HCT116 (cell line): ENCODE results near the gene MYO1B.

Experiments used
- POLR2AphosphoS5 ChIP-seq: IDR thresholded peaks from 2 replicates; pipeline ENCODE4 v1.6.1; 2011; ENCODE audit warnings: mild to moderate bottlenecking, low read depth, low read length, moderate library complexity
- TF ChIP-seq, protein P1 (sequence below), 3 experiments: fragments of 200-600 bp in 1 of 3; sonication (generic) in 1 of 3; IDR thresholded peaks in 2 of 3; conservative IDR thresholded peaks in 1 of 3; 2 replicates each; pipeline ENCODE4 v1.5.1; 2012 to 2017; ENCODE audit warnings: low read depth in 2 of 3, low read length in 2 of 3, antibody characterized with exemption in 1 of 3, borderline replicate concordance in 1 of 3, control low read depth in 1 of 3, mild to moderate bottlenecking in 1 of 3, mixed read lengths in 1 of 3, mixed run types in 1 of 3, moderate library complexity in 1 of 3; ENCODE audit not compliant: insufficient read depth in 1 of 3
- TF ChIP-seq, protein P2 (sequence below): IDR thresholded peaks from 2 replicates; pipeline ENCODE4 v1.6.1; 2012

GRCh38 chr2:191291471-191291870, 46.3 kb downstream of the MYO1B start:
- no peak for TF ChIP-seq POLR2AphosphoS5
- TF ChIP-seq, protein P1, sequence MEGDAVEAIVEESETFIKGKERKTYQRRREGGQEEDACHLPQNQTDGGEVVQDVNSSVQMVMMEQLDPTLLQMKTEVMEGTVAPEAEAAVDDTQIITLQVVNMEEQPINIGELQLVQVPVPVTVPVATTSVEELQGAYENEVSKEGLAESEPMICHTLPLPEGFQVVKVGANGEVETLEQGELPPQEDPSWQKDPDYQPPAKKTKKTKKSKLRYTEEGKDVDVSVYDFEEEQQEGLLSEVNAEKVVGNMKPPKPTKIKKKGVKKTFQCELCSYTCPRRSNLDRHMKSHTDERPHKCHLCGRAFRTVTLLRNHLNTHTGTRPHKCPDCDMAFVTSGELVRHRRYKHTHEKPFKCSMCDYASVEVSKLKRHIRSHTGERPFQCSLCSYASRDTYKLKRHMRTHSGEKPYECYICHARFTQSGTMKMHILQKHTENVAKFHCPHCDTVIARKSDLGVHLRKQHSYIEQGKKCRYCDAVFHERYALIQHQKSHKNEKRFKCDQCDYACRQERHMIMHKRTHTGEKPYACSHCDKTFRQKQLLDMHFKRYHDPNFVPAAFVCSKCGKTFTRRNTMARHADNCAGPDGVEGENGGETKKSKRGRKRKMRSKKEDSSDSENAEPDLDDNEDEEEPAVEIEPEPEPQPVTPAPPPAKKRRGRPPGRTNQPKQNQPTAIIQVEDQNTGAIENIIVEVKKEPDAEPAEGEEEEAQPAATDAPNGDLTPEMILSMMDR (IDR thresholded peaks at IDR 0.05 in 2 of 3, conservative IDR thresholded peaks at IDR 0.05 in 1 of 3; ENCODE audit: borderline replicate concordance in 1 of 3, insufficient read depth in 1 of 3, low read depth in 2 of 3, low read length in 2 of 3), result no peak
- TF ChIP-seq, protein P2, sequence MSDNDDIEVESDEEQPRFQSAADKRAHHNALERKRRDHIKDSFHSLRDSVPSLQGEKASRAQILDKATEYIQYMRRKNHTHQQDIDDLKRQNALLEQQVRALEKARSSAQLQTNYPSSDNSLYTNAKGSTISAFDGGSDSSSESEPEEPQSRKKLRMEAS, result no peak
